Activated naive CD4-positive, alpha-beta T cell treated with anti-CD3 and anti-CD28 coated beads, Interleukin-2, amount 50 U/mL, for 24 hours (primary cell): ENCODE results near the gene SLC25A13.
"Not testable (repeated sequence)": the region's sequence is repeated elsewhere in the genome, so short reads cannot be mapped to it uniquely, and the experiment has no call there.

ENCODE experiments used
- H3K27ac Mint-ChIP-seq: one replicate; pipeline ENCODE4 v1.8.0; 2021; ENCODE audit warnings: mild to moderate bottlenecking, mixed read lengths
- H3K27me3 Mint-ChIP-seq: one replicate; pipeline ENCODE4 v1.8.0; 2021; ENCODE audit warnings: mixed read lengths
- H3K36me3 Mint-ChIP-seq: one replicate; pipeline ENCODE4 v1.8.0; 2021; ENCODE audit warnings: mixed read lengths
- H3K4me1 Mint-ChIP-seq: one replicate; pipeline ENCODE4 v1.8.0; 2021; ENCODE audit warnings: mixed read lengths
- H3K4me3 Mint-ChIP-seq: one replicate; pipeline ENCODE4 v1.8.0; 2021; ENCODE audit warnings: mild to moderate bottlenecking, mixed read lengths
- H3K9me3 Mint-ChIP-seq: one replicate; pipeline ENCODE4 v1.8.0; 2021; ENCODE audit warnings: mixed read lengths

Gene SLC25A13

DNA sequence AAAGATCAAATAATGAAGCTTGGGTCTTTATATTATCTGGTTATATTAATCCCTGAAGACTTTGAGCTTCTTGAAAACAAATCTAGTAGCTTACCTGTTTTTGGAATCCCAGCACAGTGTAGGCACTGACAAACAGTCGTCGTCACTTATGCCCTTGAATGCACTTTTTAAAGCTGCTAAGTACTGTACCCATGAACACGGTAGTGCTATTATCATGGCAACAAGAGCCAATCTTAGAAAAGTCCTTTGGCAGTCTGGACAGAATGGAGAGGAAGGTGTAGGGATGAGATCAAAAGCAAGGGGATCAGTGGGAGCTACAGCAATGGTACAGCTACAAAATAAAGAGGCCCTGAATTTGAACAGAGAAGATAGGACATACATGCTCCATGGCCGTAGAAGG is 9.4 kb downstream of the SLC25A13 start:
- no peaks in the 10 kb centered on the region for H3K9me3 Mint-ChIP-seq
- H3K36me3 Mint-ChIP-seq: peaks cover 15% of the 10 kb centered on the region
- no peak overlapping the region for H3K4me3 Mint-ChIP-seq
- H3K27ac Mint-ChIP-seq: no peak overlapping the region
- no peaks in the 10 kb centered on the region for H3K27me3 Mint-ChIP-seq
- peaks cover 42% of the 10 kb centered on the region for H3K4me1 Mint-ChIP-seq

DNA sequence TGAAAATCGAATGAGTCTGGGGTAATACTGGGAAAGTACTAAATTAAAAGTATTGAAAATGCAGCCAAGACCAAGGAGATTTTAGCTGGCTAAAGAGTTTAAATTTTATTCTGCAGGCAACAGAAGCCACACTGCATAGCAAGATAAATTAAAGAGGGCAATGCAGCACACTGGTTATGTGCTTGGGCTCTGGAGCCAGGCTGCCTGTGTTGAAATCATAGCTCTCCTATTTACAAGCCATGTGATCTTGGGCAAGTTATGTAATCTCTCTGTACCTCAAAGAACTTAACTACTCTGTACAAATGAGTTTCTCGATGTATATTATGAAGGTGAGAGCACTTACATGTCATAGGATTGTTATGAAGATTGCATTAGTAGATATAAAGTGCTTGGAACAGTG is 9.9 kb downstream of the SLC25A13 start:
- H3K4me3 Mint-ChIP-seq: no peak overlapping the region
- H3K27ac Mint-ChIP-seq: no peak overlapping the region
- H3K36me3 Mint-ChIP-seq: peaks cover 15% of the 10 kb centered on the region
- H3K9me3 Mint-ChIP-seq: no peaks in the 10 kb centered on the region
- peaks cover 42% of the 10 kb centered on the region for H3K4me1 Mint-ChIP-seq
- H3K27me3 Mint-ChIP-seq: no peaks in the 10 kb centered on the region

DNA sequence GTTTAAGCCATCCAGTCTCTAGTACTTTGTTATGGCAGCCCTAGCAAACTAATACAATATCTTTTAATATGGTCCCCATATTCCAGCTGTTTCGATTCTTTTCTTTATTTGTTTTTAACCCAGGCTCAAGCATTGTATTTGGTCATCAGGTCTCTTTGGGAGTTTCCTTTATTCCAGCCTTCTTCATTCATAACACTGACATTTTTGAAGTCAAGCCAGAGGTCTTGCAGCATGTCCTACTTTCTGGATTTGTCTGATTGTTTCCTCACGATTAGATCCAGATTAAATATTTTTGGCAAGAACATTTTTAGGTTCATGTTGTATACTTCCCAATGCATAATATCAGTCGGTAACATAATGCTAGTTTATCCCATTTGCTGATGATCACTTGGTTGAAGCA is 11.8 kb downstream of the SLC25A13 start:
- Mint-ChIP-seq H3K27me3 (no peaks in the 10 kb centered on the region), H3K27ac (no peak overlapping the region), H3K36me3 (peaks cover 15% of the 10 kb centered on the region), H3K4me1 (peaks cover 46% of the 10 kb centered on the region), H3K9me3 (no peaks in the 10 kb centered on the region), H3K4me3 (no peak overlapping the region)

DNA sequence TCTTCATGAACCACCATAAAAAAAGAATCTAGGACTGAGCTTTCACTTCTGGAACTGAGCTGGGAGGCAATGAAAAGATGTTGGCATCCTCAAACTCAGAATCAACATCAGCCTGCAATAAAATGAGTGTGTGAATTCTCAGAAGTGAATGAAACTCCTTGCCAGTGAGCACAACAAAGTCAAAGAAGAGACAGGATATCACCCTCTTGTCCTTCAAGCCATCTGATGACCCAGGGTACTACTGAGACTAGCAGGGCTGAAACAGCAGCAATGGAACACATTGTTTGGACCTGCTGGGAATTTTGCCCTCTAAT is 13.0 kb downstream of the SLC25A13 start:
- Mint-ChIP-seq H3K4me3 (no peak overlapping the region), H3K27ac (no peak overlapping the region), H3K4me1 (peaks cover 54% of the 10 kb centered on the region), H3K36me3 (peaks cover 15% of the 10 kb centered on the region), H3K27me3 (no peaks in the 10 kb centered on the region), H3K9me3 (no peaks in the 10 kb centered on the region)

DNA sequence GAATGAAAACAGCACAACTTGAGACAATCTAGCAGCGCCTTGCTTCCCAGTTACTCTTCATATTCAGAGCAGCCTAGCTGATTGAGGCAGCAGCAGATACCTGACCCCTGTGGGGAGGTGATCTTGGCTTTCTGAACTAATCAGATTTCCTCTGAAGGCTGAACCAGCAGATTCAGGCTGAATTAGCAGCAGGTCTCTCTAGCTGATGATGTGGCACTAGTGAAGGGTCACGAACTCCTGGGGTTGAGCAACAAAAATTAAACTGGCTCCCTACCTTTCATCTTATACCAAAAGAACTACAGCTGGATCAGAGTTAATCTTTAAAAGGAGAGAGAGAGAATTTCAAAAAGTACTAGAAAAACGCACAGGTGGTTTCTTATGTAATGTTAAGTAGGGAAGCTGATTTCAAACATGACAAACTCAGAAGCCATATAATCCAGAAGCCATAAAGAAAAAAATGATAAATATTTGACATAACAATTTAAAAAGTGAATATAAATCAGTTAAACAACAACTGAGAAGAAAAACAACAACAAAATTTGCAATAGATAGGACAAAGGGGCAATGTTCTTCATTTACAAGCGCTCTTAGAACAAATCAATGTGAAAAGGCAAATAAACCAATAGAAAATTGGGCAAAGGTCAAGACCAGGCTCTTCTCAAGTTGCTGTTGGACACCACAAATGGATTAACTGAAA is 13.5 kb downstream of the SLC25A13 start:
- Mint-ChIP-seq H3K4me1 (peaks cover 56% of the 10 kb centered on the region), H3K27me3 (no peaks in the 10 kb centered on the region), H3K9me3 (no peaks in the 10 kb centered on the region), H3K27ac (no peak overlapping the region), H3K36me3 (peaks cover 15% of the 10 kb centered on the region), H3K4me3 (no peak overlapping the region)

DNA sequence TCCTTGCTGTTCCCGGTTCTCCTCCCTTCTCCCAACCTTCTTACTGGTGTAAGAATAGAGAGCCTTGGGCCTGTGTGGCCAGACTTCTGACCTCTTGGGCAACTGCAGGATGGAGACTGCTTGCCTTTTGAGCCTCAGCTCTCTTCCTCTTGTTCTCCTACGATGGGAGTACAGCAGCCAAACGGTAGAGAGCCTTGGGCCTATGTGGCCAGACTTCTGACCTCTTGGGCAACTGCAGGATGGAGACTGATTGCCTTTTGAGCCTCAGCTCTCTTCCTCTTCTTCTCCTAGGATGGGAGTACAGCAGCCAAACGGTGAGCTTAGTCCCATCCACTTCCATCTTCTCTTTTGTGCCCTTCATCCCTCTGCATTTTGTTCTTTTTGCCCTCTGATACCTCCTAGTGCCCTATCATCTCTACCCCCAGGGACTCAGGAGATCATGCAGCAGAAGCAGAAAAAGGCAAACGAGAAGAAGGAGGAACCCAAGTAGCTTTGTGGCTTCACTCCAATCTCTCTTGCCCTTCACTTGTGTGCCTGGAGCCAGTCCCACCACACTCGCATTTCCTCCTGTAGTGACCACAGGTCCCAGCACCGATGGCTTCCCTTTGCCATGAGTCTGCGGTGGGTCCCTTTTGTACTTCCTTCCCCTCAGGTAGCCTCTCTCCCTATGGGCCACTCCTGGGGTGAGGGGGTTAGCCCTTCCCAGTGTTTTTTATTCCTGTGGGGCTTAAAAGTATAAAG is 15.3 kb downstream of the SLC25A13 start:
- no peak overlapping the region for H3K4me3 Mint-ChIP-seq
- peaks cover 56% of the 10 kb centered on the region for H3K4me1 Mint-ChIP-seq
- no peaks in the 10 kb centered on the region for H3K9me3 Mint-ChIP-seq
- peak overlapping the region; percentile 3 for H3K27ac Mint-ChIP-seq
- no peaks in the 10 kb centered on the region for H3K27me3 Mint-ChIP-seq
- peaks cover 9% of the 10 kb centered on the region for H3K36me3 Mint-ChIP-seq

DNA sequence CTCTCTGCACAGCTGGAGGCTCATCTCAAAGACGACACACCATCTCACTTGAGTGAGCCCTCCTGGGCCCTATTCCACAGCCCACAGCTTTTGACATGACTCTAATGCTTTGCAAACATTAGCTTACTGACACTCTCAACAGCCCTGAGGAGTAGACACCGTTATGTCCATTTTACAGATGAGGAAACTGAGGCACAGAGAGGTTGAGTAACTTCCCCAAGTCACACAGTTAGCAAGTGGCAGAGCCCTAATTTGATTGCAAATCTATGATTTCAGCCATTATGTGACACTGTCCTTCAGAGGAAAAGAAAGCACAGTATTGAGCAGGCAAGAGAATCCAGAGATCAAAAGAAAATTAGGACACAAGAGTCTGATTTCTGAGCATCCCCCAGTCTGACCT is 16.0 kb downstream of the SLC25A13 start:
- Mint-ChIP-seq H3K9me3 (no peaks in the 10 kb centered on the region), H3K27ac (no peak overlapping the region), H3K4me1 (peaks cover 51% of the 10 kb centered on the region), H3K27me3 (no peaks in the 10 kb centered on the region), H3K4me3 (no peak overlapping the region), H3K36me3 (peaks cover 7% of the 10 kb centered on the region)

DNA sequence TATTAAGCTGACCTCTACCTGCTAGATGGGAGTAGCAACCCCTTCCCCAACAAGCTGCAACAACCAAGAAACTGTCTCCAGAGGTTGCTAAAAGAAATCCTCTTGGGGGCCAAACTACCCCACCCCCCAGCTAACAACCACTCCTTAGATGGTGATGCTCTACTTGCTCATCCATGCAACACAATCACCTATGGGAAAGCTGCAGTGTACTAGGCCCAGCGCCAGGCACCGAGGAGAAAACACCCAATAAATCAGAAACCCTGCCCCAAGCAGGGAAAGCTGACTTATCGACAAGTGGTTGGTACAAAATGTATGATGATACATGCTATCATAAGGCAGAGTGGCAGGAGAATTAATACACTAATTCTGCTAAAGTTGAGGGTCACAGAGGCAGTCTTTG is 17.3 kb downstream of the SLC25A13 start:
- no peaks in the 10 kb centered on the region for H3K9me3 Mint-ChIP-seq

DNA sequence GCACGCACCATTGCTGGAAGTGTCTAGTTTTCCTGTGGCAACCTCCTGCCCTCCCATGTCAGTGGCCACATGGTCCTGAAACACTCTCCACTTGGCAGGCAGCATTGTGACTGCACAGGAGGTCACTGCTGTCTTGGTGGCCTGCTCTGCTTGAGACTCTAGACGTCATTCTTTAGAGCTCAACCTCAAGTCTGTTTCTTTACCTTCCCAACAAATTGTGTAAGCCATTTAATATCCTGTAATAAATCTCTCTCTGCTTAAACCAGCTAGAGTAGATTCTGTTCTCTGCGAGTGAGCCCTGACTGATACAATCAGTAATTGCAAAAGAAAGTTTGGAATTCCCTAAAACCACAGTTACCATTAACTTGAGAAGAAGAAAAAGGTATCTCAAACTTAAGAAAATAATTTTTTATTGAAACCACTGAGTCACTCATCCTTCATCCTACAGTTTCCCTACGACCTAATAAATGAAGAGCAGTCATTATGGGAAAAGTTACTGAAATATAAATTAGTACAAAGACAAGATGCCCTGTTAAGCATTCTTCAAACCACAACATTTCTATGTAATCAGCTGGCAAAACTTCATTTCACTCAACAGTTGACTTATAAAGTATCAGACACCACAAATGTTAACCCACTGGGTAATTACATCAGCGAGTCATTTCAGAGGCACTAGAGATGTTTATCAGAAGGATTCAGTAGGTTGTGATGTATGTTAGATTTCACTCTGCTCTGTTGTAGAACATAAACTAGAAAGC is 18.0 kb downstream of the SLC25A13 start:
- peaks cover 55% of the 10 kb centered on the region for H3K4me1 Mint-ChIP-seq
- H3K36me3 Mint-ChIP-seq: peaks cover 6% of the 10 kb centered on the region
- peak overlapping the region; percentile 79 for H3K27ac Mint-ChIP-seq
- no peaks in the 10 kb centered on the region for H3K9me3 Mint-ChIP-seq
- peak overlapping the region; percentile 37 for H3K4me3 Mint-ChIP-seq
- no peaks in the 10 kb centered on the region for H3K27me3 Mint-ChIP-seq

More for the DNA sequence above, 17.3 kb downstream of the SLC25A13 start:
- peaks cover 4% of the 10 kb centered on the region for H3K36me3 Mint-ChIP-seq
- no peaks in the 10 kb centered on the region for H3K27me3 Mint-ChIP-seq
- peak overlapping the region; percentile 37 for H3K4me3 Mint-ChIP-seq
- peaks cover 56% of the 10 kb centered on the region for H3K4me1 Mint-ChIP-seq
- H3K27ac Mint-ChIP-seq: peak overlapping the region; percentile 79

DNA sequence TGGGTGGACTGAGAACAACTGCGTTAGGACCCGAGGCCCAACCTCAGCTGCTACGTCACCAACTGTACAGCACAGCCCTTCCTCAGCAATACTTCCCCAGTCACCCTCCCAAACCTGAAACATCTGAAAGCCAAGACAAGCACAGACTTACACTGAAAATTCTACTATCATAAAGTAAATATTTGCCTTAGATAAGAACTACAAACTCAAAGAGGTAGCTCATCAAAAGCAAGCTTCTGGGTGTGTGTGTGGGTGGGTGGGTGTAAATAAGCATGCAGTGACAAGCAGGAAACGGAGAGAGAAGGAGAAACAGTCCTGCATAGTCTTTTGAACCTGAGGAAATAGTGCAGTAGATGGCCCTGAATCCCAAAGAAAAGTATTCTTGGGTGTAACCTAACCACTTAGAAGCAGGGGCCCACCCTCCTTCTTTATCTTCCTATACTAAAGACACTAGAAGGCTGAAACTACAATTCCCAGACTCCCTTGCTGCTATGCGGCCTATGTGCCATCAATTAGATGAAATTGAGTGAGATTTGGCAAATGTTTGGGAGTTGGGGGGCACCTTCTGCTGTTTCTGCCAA is 18.7 kb downstream of the SLC25A13 start:
- peak overlapping the region; percentile 79 for H3K27ac Mint-ChIP-seq
- no peaks in the 10 kb centered on the region for H3K27me3 Mint-ChIP-seq
- peaks cover 4% of the 10 kb centered on the region for H3K36me3 Mint-ChIP-seq
- H3K4me1 Mint-ChIP-seq: peaks cover 48% of the 10 kb centered on the region
- H3K4me3 Mint-ChIP-seq: no peak overlapping the region
- H3K9me3 Mint-ChIP-seq: no peaks in the 10 kb centered on the region

DNA sequence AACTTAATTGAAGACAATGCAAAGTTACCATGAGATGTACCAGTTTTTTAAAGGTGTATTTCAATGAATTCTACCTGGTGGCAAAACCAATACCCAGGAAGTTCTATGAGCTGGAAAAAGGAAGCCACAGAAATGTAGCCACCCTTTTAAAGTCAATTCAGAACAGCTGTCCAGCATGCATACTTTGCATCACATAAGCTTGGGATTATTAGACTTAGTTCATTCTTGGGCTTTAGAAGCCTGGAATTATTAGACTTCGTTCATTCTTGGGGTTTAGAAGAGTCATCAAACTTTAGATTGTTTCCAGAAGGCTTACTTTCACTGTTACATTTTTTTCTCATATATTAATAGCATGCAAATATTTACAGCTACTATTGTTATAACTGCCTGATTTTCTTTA is 20.9 kb downstream of the SLC25A13 start:
- H3K27me3 Mint-ChIP-seq: no peaks in the 10 kb centered on the region
- peaks cover 41% of the 10 kb centered on the region for H3K4me1 Mint-ChIP-seq
- H3K36me3 Mint-ChIP-seq: peaks cover 2% of the 10 kb centered on the region
- no peak overlapping the region for H3K27ac Mint-ChIP-seq
- no peak overlapping the region for H3K4me3 Mint-ChIP-seq
- no peaks in the 10 kb centered on the region for H3K9me3 Mint-ChIP-seq

DNA sequence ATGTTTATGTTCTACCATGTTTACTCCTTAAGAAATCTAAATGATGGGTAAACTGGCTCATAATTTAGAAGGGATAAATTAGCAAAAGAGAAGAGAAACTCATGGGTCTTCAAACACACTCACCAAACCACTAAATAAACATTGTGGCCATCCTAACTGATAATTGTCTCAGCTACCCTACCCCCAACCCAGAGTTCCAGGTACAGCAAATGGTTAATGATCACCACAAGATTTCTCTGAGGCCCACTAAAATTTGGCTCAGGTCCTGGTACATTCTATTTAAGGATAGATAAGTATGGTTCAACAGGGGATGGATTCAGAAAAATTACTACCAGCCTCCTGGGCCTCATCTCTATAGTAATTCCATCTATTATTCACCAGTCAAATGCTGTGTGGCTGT is 21.4 kb downstream of the SLC25A13 start:
- Mint-ChIP-seq H3K4me3 (no peak overlapping the region), H3K27me3 (no peaks in the 10 kb centered on the region), H3K9me3 (no peaks in the 10 kb centered on the region), H3K36me3 (peaks cover 3% of the 10 kb centered on the region), H3K27ac (peak overlapping the region; percentile 17), H3K4me1 (peaks cover 39% of the 10 kb centered on the region)

DNA sequence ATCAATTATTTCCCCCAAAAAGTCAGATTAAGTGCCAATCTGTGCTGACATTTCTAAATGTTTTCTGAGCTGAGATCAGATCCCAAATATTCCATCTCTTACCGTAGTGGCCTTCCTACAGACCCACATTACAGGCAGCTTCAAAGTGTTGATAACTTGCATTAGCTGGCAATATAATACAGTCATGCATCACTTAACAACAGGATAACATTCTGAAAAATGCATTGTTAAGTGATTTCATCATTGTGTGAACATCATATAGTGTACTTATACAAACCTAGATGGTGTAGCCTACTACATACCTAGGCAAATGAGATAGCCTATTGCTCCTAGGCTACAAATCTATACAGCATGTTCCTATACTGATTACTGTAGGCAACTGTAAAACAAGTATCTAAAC is 22.4 kb downstream of the SLC25A13 start:
- no peak overlapping the region for H3K4me3 Mint-ChIP-seq
- no peak overlapping the region for H3K27ac Mint-ChIP-seq
- H3K27me3 Mint-ChIP-seq: no peaks in the 10 kb centered on the region
- H3K9me3 Mint-ChIP-seq: no peaks in the 10 kb centered on the region
- peaks cover 9% of the 10 kb centered on the region for H3K36me3 Mint-ChIP-seq
- peaks cover 33% of the 10 kb centered on the region for H3K4me1 Mint-ChIP-seq

DNA sequence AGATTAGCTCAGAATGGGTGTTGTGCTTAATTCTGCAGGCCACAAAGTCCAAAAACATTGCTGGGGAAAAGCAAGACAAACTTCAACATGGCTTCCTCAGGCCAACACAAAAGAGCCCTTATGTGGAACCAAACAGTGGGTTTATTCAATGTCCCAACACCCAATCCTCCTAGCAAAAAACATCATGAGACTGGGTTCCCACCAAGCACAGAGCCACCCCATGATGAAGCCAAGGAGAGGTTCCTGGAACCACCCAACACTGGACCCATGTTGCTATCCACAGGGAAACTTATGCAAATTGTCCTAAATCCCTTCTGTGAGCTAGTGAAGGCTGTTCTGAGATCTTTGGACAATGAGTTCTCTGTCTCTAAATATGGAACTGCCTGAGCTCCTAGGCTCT is 24.0 kb downstream of the SLC25A13 start:
- Mint-ChIP-seq H3K4me3 (no peak overlapping the region), H3K27me3 (no peaks in the 10 kb centered on the region), H3K9me3 (no peaks in the 10 kb centered on the region), H3K4me1 (peaks cover 16% of the 10 kb centered on the region), H3K36me3 (peaks cover 10% of the 10 kb centered on the region), H3K27ac (no peak overlapping the region)

DNA sequence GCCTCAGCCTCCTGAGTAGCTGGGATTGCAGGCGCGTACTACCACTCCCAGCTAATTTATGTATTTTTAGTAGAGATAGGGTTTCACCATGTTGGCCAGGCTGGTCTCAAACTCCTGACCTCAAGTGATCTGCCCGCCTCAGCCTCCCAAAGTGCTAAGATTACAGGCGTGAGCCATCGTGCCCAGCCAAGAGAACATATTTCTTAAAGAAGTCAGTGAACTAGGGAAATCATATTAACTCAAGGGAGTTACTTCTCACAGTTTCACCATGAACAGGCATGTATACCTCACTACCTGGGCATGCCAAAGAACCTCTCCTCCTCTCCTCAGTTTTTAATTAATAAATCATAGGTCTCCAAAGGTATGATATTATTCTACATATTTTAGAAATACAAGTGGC is 24.5 kb downstream of the SLC25A13 start:
- not testable (repeated sequence) for H3K4me3 Mint-ChIP-seq

DNA sequence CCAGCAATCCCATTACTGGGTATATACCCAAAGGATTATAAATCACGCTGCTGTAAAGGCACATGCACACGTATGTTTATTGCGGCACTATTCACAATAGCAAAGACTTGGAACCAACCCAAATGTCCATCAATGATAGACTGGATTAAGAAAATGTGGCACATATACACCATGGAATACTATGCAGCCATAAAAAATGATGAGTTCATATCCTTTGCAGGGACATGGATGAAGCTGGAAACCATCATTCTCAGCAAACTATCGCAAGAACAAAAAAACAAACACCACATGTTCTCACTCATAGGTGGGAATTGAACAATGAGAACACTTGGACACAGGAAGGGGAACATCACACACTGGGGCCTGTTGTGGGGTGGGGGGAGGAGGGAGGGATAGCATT is 28.0 kb downstream of the SLC25A13 start:
- H3K36me3 Mint-ChIP-seq: peaks cover 25% of the 10 kb centered on the region
- not testable (repeated sequence) for H3K4me3 Mint-ChIP-seq, H3K9me3 Mint-ChIP-seq, H3K27me3 Mint-ChIP-seq, H3K27ac Mint-ChIP-seq
- peaks cover 19% of the 10 kb centered on the region for H3K4me1 Mint-ChIP-seq

More for the DNA sequence above, 24.5 kb downstream of the SLC25A13 start:
- not testable (repeated sequence) for H3K27me3 Mint-ChIP-seq, H3K27ac Mint-ChIP-seq, H3K9me3 Mint-ChIP-seq
- H3K36me3 Mint-ChIP-seq: peaks cover 12% of the 10 kb centered on the region
- peaks cover 12% of the 10 kb centered on the region for H3K4me1 Mint-ChIP-seq
